ENCODE data around the gene COMTD1.

The COMTD1 gene

DNA sequence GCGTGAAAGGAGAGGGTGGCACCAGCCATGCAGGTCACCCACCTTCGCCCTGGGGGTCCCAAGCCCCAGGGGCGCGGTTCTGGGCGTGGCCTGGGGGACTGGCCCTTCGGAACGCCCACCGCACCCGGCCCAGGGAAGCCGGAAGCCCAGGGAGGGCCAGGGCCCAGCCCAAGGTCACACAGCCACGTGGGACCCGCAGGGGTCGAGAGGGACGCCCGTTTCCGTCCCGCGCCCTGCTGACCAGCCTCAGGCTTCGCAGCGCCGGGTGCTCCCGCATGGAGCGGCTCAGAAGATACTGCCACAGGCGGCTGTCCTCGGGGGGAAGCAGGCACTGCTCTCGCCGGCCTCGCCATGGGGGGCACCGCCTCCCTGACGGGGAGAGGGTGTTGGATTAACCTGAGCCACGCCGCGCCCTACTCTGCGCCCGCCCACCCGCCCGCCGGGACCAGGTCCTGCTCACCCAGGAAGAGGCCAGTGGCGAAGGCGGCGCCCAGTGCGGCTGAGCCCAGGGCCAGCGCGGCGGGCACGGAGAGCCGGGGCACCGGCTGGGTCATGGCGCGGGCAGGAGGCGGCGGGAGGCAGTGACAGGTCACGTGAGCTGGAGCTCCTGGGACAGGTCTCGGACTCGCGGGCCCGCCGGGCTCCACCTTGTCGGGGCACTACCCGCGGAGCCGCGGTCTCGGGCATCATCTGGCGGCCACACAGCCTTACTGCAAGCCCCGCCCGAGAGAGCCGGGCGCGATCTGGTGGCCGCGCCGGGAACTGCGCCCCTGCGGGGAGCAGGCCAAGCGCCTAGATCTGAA is at the start of gene COMTD1:
COMTD1 (minus strand) TSS at position 583 of the 803 bp plus-strand sequence; CDS start at position 554, 29 bp downstream.
- peaks cover 16% of the 10 kb centered on the region for H3K4me1 Mint-ChIP-seq
- H3K9me3 Mint-ChIP-seq: no peaks in the 10 kb centered on the region
- H3K4me3 Mint-ChIP-seq: peak within 1 kb of the TSS; percentile 75

DNA sequence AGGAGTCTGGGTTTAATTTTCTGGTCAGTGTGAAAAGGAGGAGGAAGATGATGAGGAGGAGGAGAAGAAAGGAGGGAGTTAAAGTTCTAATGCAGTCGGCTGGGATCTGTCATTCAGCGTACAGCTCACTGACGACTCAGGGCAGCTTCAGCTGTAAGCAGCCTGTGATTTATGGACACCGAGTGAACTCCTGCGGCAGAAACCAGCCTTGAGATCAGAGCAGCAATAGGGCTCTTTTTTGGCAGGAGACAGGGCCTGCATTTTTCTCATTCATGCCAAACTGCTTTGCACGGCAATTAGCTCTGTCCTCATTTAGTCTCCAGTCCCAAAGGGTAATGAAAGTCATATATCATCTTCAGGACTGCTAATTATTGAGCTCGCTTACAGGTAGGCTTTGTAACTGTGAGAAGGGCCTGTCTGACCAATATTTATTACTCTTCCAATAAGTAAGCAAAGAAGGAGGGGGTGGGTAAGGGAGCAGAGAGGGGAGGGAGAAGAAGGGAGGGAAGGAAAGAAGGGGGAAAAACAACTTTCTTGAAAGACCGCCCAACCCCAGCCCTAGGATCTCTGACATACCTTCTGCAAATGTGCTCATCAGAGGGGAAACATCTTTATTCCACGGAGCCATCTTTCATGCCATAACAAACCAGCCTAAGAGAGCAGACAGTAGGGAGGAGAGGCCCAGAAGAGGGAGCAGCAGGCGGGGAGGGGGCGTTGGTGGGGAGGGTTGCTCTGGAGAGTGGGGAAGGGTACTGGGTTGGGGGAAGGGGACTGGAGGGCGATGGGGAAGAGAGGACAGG is 48.1 kb upstream of the COMTD1 start:
- Mint-ChIP-seq H3K27me3 (peaks cover 70% of the 10 kb centered on the region), H3K4me3 (no peak overlapping the region), H3K4me1 (no peaks in the 10 kb centered on the region), H3K36me3 (ENCODE audit: insufficient read depth) (peaks cover 3% of the 10 kb centered on the region), H3K27ac (ENCODE audit: low read depth) (no peak overlapping the region), H3K9me3 (no peaks in the 10 kb centered on the region)
- ATAC-seq (replicated peaks; ENCODE audit: extremely low read depth, poor library complexity, severe bottlenecking) (no peak), DNase-seq (ENCODE audit: low spot score in 2 of 2) (no peak)

More for the DNA sequence above, at the start of gene COMTD1:
- H3K36me3 Mint-ChIP-seq (ENCODE audit: insufficient read depth): peaks cover 28% of the 10 kb centered on the region
- H3K27me3 Mint-ChIP-seq: no peaks in the 10 kb centered on the region
- H3K27ac Mint-ChIP-seq (ENCODE audit: low read depth): peak within 1 kb of the TSS; percentile 62
- DNase-seq (ENCODE audit: low spot score in 2 of 2) (peak; percentile 88 to 92), ATAC-seq (replicated peaks; ENCODE audit: extremely low read depth, poor library complexity, severe bottlenecking) (peak; percentile 67)

DNA sequence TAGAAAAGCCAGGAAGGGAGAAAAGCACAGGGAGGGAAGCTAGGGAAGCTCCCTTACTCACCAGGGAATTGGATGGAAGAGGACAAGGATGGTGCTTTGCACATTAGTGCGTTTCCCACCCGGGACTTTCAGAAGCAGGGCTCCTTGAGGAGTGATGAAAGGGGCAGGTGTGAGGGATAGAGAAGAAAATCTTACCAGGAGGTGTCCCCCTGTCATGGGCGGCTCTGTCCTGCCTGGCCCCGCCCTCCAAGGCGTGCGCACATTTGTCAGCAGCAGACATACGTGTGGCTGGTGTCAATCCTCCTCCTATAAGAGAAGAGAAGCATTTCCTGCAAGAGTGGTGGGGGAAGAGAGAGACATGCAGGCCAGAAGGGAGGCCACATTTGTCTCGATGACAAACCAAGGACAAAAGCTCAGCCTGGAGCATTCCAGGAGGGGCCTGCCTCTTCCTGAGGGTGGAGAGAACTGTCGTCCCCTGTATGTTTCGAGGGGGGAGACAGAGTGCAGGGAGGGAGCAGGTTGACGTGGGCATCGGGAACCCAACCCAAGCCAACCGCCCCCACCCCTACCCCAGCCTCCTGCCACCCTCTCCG is 47.4 kb upstream of the COMTD1 start:
- DNase-seq (ENCODE audit: low spot score in 2 of 2) (no peak), ATAC-seq (replicated peaks; ENCODE audit: extremely low read depth, poor library complexity, severe bottlenecking) (no peak)
- peaks cover 3% of the 10 kb centered on the region for H3K36me3 Mint-ChIP-seq (ENCODE audit: insufficient read depth)
- H3K4me3 Mint-ChIP-seq: no peak overlapping the region
- H3K9me3 Mint-ChIP-seq: no peaks in the 10 kb centered on the region
- H3K27me3 Mint-ChIP-seq: peaks cover 63% of the 10 kb centered on the region
- no peaks in the 10 kb centered on the region for H3K4me1 Mint-ChIP-seq
- H3K27ac Mint-ChIP-seq (ENCODE audit: low read depth): no peak overlapping the region

DNA sequence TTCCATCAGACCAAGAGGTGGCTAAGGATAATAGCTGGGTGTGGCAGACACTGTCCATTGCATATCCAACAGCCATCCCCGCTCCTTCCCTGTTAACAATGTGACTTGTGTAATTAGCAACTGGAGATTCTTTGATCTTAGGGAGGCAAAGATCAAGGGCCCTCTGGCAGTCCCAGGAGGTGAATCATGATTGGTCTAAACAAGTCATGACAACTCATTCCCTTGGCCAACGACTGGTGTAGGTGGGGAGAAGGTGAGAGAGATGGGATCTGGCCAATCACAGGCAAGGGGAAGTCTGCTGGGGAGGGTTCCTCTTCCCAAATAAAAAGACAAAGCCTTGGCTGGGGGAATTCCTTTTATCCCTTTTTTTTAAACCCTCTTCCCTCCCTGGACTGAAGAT is 46.2 kb upstream of the COMTD1 start:
- no peak overlapping the region for H3K27ac Mint-ChIP-seq (ENCODE audit: low read depth)
- no peak overlapping the region for H3K4me3 Mint-ChIP-seq
- peaks cover 55% of the 10 kb centered on the region for H3K27me3 Mint-ChIP-seq
- no peaks in the 10 kb centered on the region for H3K4me1 Mint-ChIP-seq
- H3K9me3 Mint-ChIP-seq: no peaks in the 10 kb centered on the region
- H3K36me3 Mint-ChIP-seq (ENCODE audit: insufficient read depth): no peaks in the 10 kb centered on the region
- DNase-seq (ENCODE audit: low spot score in 2 of 2) (no peak), ATAC-seq (replicated peaks; ENCODE audit: extremely low read depth, poor library complexity, severe bottlenecking) (no peak)

DNA sequence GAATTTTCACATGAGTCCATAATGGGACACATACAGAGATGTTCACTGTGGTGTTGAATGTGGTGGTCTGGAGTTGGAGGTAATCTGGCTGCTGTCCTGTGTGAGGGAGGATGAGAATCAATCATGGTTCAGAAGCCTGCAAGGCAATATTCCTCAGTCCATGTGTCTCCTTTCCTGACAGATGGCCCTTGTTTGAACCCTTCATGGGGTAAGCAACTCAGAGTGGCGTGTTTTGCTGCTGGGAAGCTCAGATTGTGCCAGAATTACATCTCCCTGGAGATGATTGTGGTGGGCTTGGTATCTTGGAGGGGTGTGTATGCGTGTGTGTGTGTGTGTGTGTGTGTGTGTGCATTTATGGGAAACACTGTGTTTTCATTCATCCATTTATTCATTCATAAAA is 44.5 kb upstream of the COMTD1 start:
- DNase-seq (ENCODE audit: low spot score in 2 of 2): no peak
- H3K27me3 Mint-ChIP-seq: peaks cover 56% of the 10 kb centered on the region

DNA sequence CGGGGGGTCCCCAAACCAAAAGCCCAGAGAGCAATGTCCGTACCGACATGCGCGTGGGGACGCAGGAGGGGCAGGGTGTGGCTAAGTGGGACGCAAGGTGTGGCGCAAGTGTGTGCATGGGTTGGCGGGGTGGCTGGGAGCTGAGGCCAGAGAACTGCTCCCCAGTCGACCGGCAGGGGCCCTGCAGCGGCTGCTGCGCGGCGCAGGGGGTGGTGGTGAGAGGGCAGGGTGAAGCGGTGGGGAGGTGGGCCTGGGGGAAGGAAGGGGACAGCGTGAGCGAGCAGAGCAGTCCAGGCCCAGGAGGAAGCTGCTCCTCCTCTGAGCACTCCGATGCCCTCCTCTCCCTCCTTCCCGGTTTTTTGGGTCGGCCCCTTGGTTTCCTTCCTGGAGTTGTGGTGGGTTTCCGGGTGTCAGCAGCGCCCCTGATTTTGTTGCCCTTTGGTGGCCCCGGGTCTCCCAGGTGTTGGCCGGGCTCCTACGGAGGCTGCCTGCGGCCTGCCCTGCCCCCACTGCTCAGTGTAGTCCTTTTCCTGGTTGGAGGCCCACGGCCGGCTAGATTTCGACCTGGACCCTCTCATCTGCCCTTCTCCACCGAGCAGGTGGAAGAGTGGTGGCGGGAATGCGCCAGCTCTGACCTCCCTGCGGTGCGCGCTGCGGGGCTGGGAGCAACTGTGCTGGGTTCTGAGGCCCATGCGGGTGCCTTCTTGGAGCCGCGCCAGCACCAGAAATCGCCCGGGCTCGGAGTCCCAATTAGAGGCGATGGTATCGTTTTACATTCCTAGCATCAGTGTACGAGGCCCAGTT is 40.5 kb upstream of the COMTD1 start:
- Mint-ChIP-seq H3K36me3 (ENCODE audit: insufficient read depth) (no peaks in the 10 kb centered on the region), H3K27me3 (peaks cover 28% of the 10 kb centered on the region), H3K4me1 (no peaks in the 10 kb centered on the region), H3K4me3 (no peak overlapping the region), H3K9me3 (no peaks in the 10 kb centered on the region), H3K27ac (ENCODE audit: low read depth) (no peak overlapping the region)
- DNase-seq (ENCODE audit: low spot score in 2 of 2) (no peak), ATAC-seq (replicated peaks; ENCODE audit: extremely low read depth, poor library complexity, severe bottlenecking) (no peak)

More for the DNA sequence above, 44.5 kb upstream of the COMTD1 start:
- Mint-ChIP-seq H3K27ac (ENCODE audit: low read depth) (no peak overlapping the region), H3K36me3 (ENCODE audit: insufficient read depth) (no peaks in the 10 kb centered on the region), H3K4me3 (no peak overlapping the region), H3K4me1 (no peaks in the 10 kb centered on the region), H3K9me3 (no peaks in the 10 kb centered on the region)
- ATAC-seq (replicated peaks; ENCODE audit: extremely low read depth, poor library complexity, severe bottlenecking): no peak

DNA sequence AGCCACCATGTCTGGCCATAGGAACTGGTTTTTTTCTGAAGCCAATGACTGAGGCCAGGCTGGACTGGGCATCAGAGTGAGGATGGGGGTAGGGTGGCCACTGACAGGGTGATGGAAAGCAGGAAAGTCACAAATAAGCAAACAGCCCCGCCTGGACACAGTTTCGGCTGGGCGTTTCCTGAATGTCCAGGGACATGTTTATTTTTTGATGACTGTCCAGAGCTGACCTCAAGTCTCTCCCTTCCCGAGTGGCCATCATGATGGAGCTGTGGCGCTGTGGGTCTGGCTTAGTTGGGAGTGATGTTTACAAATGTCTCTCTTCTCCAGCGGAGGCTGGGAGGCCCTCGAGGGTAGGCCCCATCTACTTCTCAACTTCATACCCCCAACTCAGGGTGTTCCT is 37.1 kb upstream of the COMTD1 start:
- DNase-seq (ENCODE audit: low spot score in 2 of 2) (no peak), ATAC-seq (replicated peaks; ENCODE audit: extremely low read depth, poor library complexity, severe bottlenecking) (no peak)
- H3K27me3 Mint-ChIP-seq: peaks cover 12% of the 10 kb centered on the region
- no peaks in the 10 kb centered on the region for H3K9me3 Mint-ChIP-seq
- H3K4me3 Mint-ChIP-seq: no peak overlapping the region
- H3K4me1 Mint-ChIP-seq: no peaks in the 10 kb centered on the region
- no peak overlapping the region for H3K27ac Mint-ChIP-seq (ENCODE audit: low read depth)
- peaks cover 1% of the 10 kb centered on the region for H3K36me3 Mint-ChIP-seq (ENCODE audit: insufficient read depth)

DNA sequence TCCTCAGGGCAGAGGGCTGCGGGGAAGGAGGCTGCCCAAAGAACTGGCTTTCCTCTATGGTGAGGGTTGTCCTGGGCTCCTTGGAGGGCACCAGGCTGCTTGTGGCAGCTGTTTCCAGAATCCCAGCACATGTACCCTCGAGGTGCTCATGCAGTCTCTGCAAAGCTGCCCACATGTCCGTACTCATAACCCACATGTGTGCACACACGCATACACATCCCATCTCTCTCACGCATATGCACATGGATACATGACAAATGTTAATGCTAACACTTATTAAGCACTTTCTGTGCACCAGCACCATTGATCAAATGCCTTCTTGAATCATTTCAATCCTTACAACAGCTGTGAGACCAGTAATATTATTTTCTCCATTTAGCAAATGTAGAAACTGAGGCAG is 36.3 kb upstream of the COMTD1 start:
- no peak for ATAC-seq (replicated peaks; ENCODE audit: extremely low read depth, poor library complexity, severe bottlenecking)
- Mint-ChIP-seq H3K27me3 (peaks cover 12% of the 10 kb centered on the region), H3K4me1 (no peaks in the 10 kb centered on the region), H3K4me3 (no peak overlapping the region), H3K9me3 (no peaks in the 10 kb centered on the region), H3K27ac (ENCODE audit: low read depth) (no peak overlapping the region), H3K36me3 (ENCODE audit: insufficient read depth) (peaks cover 1% of the 10 kb centered on the region)
- no peak for DNase-seq (ENCODE audit: low spot score in 2 of 2)

DNA sequence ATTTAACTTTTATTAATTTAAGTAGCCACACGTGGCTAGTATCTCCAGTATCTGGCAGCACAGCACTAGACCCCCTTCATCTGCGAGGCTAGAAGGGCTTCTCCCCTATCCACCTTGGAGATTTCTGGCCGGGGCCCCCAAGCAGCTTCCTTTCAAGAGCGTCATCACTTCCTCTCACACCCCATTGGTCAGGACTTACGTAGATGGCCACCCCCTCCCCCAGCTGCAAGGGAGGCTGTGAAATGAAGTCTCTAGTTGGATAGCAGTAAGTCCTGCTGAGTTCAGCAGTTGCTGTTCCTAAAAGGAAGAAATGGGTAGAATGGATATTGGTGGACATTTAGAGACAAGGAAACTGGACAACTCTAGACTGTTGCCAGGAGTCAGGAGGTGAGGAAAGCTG is 33.8 kb upstream of the COMTD1 start:
- Mint-ChIP-seq H3K9me3 (no peaks in the 10 kb centered on the region), H3K4me3 (no peak overlapping the region), H3K27me3 (no peaks in the 10 kb centered on the region), H3K27ac (ENCODE audit: low read depth) (no peak overlapping the region), H3K36me3 (ENCODE audit: insufficient read depth) (peaks cover 1% of the 10 kb centered on the region), H3K4me1 (no peaks in the 10 kb centered on the region)
- ATAC-seq (replicated peaks; ENCODE audit: extremely low read depth, poor library complexity, severe bottlenecking): no peak
- DNase-seq (ENCODE audit: low spot score in 2 of 2): no peak

DNA sequence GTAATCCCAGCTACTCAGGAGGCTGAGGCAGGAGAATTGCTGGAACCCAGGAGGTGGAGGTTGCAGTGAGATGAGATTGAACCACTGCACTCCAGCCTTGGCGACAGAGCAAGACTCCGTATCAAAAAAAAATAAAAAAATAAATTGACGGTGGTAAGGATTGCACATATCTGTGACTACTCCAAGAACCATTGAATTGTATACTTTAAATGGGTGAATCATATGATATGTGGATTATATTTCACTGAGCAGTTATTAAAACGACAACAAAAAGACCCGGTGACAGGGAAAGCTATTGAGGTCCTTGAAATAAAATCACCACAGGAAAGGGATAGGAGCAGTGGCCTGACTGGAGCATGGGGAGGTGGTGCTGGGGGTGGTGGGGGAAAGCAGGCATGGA is 31.2 kb upstream of the COMTD1 start:
- Mint-ChIP-seq H3K4me3 (no peak overlapping the region), H3K27me3 (no peaks in the 10 kb centered on the region), H3K9me3 (no peaks in the 10 kb centered on the region), H3K27ac (ENCODE audit: low read depth) (no peak overlapping the region), H3K36me3 (ENCODE audit: insufficient read depth) (peaks cover 1% of the 10 kb centered on the region), H3K4me1 (no peaks in the 10 kb centered on the region)
- DNase-seq (ENCODE audit: low spot score in 2 of 2) (no peak), ATAC-seq (replicated peaks; ENCODE audit: extremely low read depth, poor library complexity, severe bottlenecking) (no peak)

DNA sequence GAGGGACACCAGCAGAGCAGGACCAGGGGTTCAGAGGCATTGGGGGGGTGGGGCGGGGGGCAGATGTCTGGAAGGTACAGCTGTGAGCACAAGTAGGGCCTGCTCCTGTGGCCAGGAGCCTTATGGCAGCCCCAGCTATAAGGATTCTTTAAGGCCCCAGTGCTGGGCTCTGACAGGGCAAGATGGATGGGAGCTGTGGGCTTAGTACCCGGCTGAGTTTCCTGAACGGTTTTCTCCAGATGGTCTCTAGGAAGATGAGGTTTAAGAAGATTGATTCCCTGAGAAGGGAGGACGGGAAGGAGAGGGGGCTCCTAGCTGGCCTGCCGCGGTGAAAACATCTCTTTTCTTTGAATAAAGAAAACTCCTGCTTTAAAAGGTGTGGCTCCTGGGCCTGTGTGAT is 30.1 kb upstream of the COMTD1 start:
- no peak overlapping the region for H3K27ac Mint-ChIP-seq (ENCODE audit: low read depth)
- H3K27me3 Mint-ChIP-seq: no peaks in the 10 kb centered on the region
- H3K4me1 Mint-ChIP-seq: no peaks in the 10 kb centered on the region
- no peak overlapping the region for H3K4me3 Mint-ChIP-seq
- peaks cover 1% of the 10 kb centered on the region for H3K36me3 Mint-ChIP-seq (ENCODE audit: insufficient read depth)
- H3K9me3 Mint-ChIP-seq: no peaks in the 10 kb centered on the region
- DNase-seq (ENCODE audit: low spot score in 2 of 2) (no peak), ATAC-seq (replicated peaks; ENCODE audit: extremely low read depth, poor library complexity, severe bottlenecking) (no peak)

DNA sequence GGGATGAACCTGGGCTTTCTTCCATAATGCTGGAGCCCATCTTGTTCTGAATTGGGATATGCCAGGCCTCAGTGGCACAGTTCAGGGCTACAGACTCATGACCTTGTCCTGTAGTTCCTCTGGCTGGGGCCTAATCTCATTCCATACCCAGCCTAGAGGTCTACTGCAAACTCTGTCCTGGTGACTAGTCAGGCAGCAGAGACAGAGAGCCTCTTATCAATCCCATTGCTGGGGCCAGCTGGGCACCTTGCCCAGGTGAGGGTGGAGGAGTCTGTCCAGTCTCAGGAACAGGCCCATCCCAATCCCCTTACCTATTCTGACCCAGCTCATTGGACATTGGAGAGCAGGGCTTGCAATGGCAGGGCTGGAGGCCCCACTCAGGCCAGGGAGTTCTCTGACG is 28.0 kb upstream of the COMTD1 start:
- Mint-ChIP-seq H3K4me3 (no peak overlapping the region), H3K9me3 (no peaks in the 10 kb centered on the region), H3K27ac (ENCODE audit: low read depth) (no peak overlapping the region), H3K27me3 (no peaks in the 10 kb centered on the region), H3K36me3 (ENCODE audit: insufficient read depth) (peaks cover 1% of the 10 kb centered on the region), H3K4me1 (no peaks in the 10 kb centered on the region)
- ATAC-seq (replicated peaks; ENCODE audit: extremely low read depth, poor library complexity, severe bottlenecking) (no peak), DNase-seq (ENCODE audit: low spot score in 2 of 2) (no peak)

Data from central memory CD8-positive, alpha-beta T cell (primary cell).